Measurements from ENCODE around the gene SLC44A3.

- TF ChIP-seq CTCF (IDR thresholded peaks at IDR 0.05; ENCODE audit: poor library complexity, severe bottlenecking) (no peak), MXI1 (conservative IDR thresholded peaks at IDR 0.05; ENCODE audit: poor library complexity, severe bottlenecking) (no peak), POLR2AphosphoS5 (IDR thresholded peaks at IDR 0.05) (no peak), EZH2 (IDR thresholded peaks at IDR 0.05; ENCODE audit: borderline replicate concordance, insufficient read depth, low read length, poor library complexity, severe bottlenecking) (no peak), SMC3 (conservative IDR thresholded peaks at IDR 0.05; ENCODE audit: poor library complexity) (no peak), TAF1 (IDR thresholded peaks at IDR 0.05; ENCODE audit: low read depth) (no peak), RAD21 (conservative IDR thresholded peaks at IDR 0.05) (no peak)
Measured at GRCh38 chr1:94935476-94935875, 115.3 kb downstream of the SLC44A3 start.
